CD4-positive, alpha-beta T cell treated with Interleukin-4 for 4 hours (primary cell): Measurements from ENCODE around the gene AUTS2.

ENCODE experiments used
- DNase-seq: peaks from one replicate; pipeline ENCODE4 v3.0.0-alpha.2; 2020

AUTS2 gene

DNA sequence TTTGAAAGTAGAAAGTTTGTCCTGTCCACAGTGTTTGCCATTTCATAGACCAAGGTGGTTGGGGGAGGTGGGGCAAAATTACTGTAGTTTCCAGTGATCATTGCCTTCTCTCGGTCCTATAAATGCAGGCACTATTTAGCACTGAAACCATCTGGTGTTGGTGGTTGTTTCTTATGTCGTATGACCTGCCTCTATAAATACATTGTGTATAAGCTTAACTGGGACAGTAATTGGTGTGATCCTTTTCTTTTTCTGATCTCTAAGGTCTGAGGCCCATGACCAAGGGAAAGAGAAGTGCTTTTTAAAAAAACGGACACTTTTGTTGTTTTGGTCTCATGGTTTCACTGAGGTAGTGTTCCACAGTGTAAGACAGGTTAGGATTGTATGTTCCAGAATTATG is 63.1 kb downstream of the AUTS2 start:
- DNase-seq = no peak

- DNase-seq = no peak
Observed at GRCh38 chr7:69663911-69664832, 65.9 kb downstream of the AUTS2 start.

- DNase-seq = no peak
Observed at GRCh38 chr7:69665369-69665768, 67.1 kb downstream of the AUTS2 start.

GRCh38 chr7:69668339-69668870 is 70.1 kb downstream of the AUTS2 start:
- no peak for DNase-seq

DNA sequence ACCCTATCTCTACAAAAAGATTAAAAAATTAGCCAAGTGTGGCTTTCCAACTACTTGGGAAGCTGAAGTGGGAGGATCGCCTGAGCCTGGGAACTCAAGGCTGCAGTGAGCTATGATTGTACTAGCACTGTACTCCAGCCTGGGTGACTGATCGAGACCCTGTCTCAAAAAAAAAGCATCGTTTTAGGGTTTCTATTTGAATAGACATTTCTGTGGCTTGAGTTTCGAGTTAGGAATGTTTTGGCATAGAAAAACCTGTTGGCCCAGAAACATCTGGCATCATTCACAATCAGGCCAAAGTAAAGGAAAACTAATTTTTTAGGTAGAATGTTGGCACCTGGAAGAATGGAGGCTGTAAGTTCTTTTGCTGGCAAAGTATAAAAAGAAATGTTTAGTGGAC is 72.4 kb downstream of the AUTS2 start:
- DNase-seq = no peak

DNA sequence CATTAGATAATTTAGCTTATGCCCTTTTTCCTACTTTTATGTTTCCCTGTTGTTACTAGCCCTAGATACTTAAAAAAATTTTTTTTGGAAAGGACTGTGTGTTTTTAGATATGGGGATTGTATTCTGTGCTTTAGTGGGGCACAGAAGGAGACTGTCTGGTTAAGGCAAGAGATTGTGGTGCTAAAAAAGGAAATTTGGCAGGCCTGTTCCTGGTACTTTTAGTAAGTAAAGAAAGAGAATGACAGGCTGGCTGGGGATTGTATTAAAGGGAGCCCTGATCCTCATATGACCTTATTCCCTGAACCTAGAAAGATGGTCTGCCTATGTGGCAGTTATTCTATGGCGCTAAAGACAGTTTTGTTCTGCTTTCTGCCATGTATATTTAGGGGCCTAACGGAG is 74.8 kb downstream of the AUTS2 start:
- no peak for DNase-seq

GRCh38 chr7:69674701-69675182 is 76.5 kb downstream of the AUTS2 start:
- DNase-seq = no peak

- no peak for DNase-seq
Observed at GRCh38 chr7:69676247-69676646, 78.0 kb downstream of the AUTS2 start.

- DNase-seq = no peak
Observed at GRCh38 chr7:69677054-69677852, 79.0 kb downstream of the AUTS2 start.

- DNase-seq = no peak
Observed at GRCh38 chr7:69677881-69678493, 79.7 kb downstream of the AUTS2 start.

DNA sequence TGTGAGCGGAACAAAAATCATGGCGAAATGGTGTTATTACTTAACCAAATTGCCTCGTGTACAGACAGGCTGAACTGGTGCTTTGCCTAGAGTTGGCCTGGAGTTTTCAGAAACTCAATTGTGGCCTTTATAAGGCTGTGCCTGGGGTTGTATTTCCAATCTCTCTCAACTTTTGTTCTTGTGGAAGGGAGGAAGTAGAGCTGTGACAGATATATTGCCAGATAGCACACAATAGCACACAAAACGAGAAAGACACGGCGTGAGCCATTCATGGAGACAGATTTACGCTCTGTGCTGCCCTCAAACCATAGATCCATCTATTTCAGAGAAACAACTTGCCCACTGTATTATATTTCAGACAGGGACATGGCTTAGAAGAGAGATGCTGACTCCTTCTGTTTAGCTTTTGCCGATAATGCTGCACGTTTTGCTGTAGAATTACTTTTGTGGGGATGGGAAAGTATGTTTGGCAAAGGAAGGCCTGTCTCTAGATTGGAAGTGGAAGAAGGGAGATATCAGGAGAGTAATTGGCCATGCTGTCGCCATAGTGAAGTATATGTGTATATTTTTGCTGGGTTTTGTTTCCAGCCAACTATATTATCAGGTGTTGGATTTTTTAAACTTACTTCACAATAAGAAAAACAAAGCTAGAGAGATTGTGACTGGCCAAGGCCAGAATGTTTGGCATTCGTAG is 80.4 kb downstream of the AUTS2 start:
- no peak for DNase-seq

DNA sequence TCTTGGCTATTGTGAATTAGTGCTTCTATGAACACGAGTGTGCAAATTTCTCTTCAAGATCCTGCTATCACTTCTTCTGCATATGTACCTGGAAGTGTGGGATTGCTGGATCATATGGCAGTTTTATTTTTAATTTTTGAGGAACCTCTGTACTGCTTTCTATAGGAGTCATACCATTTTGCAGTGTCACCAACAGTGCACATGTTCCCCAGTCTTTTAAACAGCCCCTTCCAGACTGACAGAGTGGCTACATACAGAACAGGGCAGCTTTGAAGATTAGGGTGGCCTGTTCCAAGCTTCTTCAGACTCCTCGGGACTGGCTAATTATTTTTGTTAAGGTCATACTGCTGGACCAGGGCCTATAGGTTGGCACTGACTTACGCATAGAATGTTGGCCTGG is 82.9 kb downstream of the AUTS2 start:
- no peak for DNase-seq

GRCh38 chr7:69682518-69682917 is 84.2 kb downstream of the AUTS2 start:
- DNase-seq = no peak

GRCh38 chr7:69683002-69683401 is 84.7 kb downstream of the AUTS2 start:
- DNase-seq = no peak

GRCh38 chr7:69684369-69685292 is 86.4 kb downstream of the AUTS2 start:
- DNase-seq = no peak

DNA sequence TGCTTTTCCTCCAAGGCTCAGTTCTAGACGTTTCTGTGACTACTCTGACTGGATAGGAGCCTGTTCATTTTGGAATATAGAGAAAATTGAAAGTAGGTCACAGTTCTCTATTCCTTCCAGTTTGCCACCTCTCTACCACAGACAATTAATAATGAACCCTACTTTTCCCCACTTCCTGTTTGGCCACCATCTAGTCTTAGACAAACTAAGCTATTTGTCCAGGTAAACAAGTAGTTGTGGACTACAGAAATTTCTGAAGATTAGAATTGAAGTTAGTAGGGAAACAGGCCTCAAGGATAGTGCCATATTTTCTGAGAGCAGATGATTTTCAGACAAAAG is 87.0 kb downstream of the AUTS2 start:
- DNase-seq = no peak

DNA sequence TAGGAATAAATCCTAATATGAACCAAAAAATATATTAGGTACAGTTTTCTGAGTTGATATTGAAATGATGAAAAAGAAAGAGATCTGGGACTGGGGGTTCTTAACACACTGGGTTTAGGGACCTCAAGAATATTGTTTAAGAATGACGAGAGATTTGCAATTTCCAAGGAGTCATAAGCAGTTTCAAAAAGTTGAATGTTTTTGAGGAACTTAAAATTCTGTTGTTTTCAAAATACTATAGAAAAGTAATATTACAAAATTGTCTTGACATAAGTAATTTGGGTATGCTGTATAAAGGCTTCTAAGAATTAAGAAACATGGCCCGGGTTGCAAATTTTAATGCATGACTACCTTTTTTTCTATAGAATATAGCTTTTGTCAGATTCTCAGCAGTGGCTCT is 88.1 kb downstream of the AUTS2 start:
- DNase-seq = no peak

DNA sequence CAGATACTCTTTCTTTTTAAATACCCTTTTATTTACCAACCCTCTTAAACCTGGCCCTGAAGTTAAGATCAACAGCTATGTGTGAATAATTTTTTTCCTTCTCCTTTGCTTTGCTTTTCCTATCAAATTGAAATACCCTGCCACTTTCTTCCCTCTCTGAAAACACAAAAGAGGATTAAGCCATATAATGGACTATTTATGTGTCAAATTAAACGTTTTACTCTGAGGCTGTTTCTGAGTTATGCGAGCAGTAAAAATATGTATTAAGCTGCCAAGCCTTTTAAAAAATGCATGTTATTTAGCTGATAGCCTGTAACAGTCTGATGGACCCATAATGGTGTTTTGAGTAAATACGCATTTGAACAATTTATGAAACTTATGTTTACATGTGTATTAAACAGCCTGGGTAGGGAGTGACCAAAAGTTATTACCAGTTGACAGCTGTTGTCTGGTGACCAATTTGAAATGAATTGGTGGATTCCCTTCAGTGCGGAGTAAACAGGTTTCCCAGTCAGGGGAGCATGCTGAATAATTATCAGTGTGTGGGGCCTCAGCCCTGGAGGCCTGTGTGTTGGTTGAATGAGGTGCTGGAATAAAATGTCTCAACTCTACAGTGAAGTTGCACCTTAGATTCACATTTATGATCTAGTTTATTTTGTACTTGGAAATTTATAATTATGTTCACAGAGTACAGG is 89.6 kb downstream of the AUTS2 start:
- DNase-seq = no peak

DNA sequence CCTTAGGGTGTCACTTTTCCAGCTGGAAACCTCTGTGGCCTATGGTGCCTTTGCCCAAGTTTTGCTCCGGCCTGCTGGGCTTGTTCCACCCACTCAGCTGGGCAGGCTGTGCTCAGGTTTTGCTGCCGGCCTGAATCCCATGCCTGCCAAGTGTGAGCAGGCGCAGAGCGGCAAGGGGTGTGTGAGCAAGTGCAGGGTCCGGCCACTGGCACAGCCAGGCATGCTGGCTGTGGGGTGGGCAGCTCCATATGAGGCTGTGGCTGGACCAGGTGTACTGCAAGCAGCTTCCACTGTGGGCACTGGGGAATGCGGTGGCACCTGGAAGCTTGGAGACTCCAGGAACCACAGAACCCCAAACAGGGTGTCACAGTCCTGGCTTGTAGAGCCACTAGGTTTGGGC is 92.1 kb downstream of the AUTS2 start:
- DNase-seq = no peak

GRCh38 chr7:69691327-69691726 is 93.1 kb downstream of the AUTS2 start:
- no peak for DNase-seq

DNA sequence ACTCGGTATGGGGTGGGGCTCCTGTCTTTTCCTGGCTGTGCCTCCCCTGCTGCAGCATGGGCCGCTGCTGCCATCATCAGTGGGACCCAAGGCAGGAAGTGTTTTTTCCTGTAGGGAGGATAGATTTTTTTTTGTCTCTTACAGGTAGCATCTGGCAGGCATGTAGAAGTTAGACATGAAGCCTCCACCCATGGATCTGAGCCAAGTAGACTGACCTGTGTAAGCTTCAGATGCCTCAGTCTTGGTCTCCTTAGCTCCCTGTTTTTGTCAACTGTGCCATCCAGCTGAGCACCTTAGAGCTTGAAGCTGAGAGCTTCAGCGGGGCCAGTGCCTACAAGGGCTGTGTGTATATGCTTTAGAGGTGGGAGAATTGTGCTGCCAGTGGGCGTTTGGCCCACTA is 93.5 kb downstream of the AUTS2 start:
- no peak for DNase-seq
